Astrocyte of the hippocampus (primary cell): ENCODE data around the gene EEF1AKMT3.

Experiments
- DNase-seq: peaks from one replicate; pipeline ENCODE4 v3.0.0; 2011; ENCODE audit warnings: low read depth, low spot score

Gene EEF1AKMT3

GRCh38 chr12:57750561-57751431 lies 21.6 kb upstream of the EEF1AKMT3 start:
- DNase-seq, result peak; percentile 11

- DNase-seq, result no peak
Measured at GRCh38 chr12:57751432-57751787, 21.0 kb upstream of the EEF1AKMT3 start.

GRCh38 chr12:57751788-57752667 lies 20.4 kb upstream of the EEF1AKMT3 start, which contains the start of gene CDK4:
TSS of gene CDK4 (minus strand) at chr12:57752310. CDS start at chr12:57751717, 593 bp downstream.
- DNase-seq, result peak; percentile 100

- DNase-seq, result no peak
Measured at GRCh38 chr12:57752668-57753000, 19.8 kb upstream of the EEF1AKMT3 start.

GRCh38 chr12:57753756-57754337 lies 18.6 kb upstream of the EEF1AKMT3 start:
- DNase-seq, result no peak

- DNase-seq, result peak; percentile 63
Measured at GRCh38 chr12:57754411-57755193, 17.8 kb upstream of the EEF1AKMT3 start, which contains the start of gene MARCHF9. TSS of gene MARCHF9 (plus strand) at chr12:57755103. CDS start at chr12:57755529, 426 bp downstream.

GRCh38 chr12:57755194-57755453 lies 17.3 kb upstream of the EEF1AKMT3 start:
- DNase-seq, result no peak

- DNase-seq, result peak; percentile 43
Measured at GRCh38 chr12:57755454-57756372, 16.7 kb upstream of the EEF1AKMT3 start.

GRCh38 chr12:57756406-57757341 lies 15.7 kb upstream of the EEF1AKMT3 start:
- DNase-seq, result peak; percentile 64

- DNase-seq, result no peak
Measured at GRCh38 chr12:57757771-57758170, 14.6 kb upstream of the EEF1AKMT3 start.

- no peak for DNase-seq
Measured at GRCh38 chr12:57758552-57759359, 13.7 kb upstream of the EEF1AKMT3 start.

- peak; percentile 35 for DNase-seq
Measured at GRCh38 chr12:57759360-57759980, 12.9 kb upstream of the EEF1AKMT3 start.

- peak; percentile 9 for DNase-seq
Measured at GRCh38 chr12:57760347-57760982, 11.9 kb upstream of the EEF1AKMT3 start.

- DNase-seq, result no peak
Measured at GRCh38 chr12:57761391-57761998, 10.9 kb upstream of the EEF1AKMT3 start.

- DNase-seq, result no peak
Measured at GRCh38 chr12:57762463-57762862, 10.0 kb upstream of the EEF1AKMT3 start.

GRCh38 chr12:57763881-57764661 lies 8.3 kb upstream of the EEF1AKMT3 start:
- DNase-seq, result no peak
